Ectodermal cell (in vitro differentiated cells): ENCODE measurements around the gene CLSTN3.

Experiments used
- H3K27ac ChIP-seq: 2 replicates; pipeline ENCODE4 v1.7.0; 2013; ENCODE audit warnings: mild to moderate bottlenecking, low read depth, low read length; ENCODE audit not compliant: insufficient read depth, poor library complexity, severe bottlenecking
- H3K27me3 ChIP-seq: 2 replicates; pipeline ENCODE4 v1.7.0; 2013; ENCODE audit warnings: mild to moderate bottlenecking, low read length; ENCODE audit not compliant: insufficient read depth, control insufficient read depth, poor library complexity, severe bottlenecking
- H3K36me3 ChIP-seq: one replicate; pipeline ENCODE4 v1.7.0; 2013; ENCODE audit warnings: low read length; ENCODE audit not compliant: control insufficient read depth, insufficient read depth
- H3K4me1 ChIP-seq: one replicate; pipeline ENCODE4 v1.7.0; 2013; ENCODE audit warnings: low read length; ENCODE audit not compliant: control insufficient read depth, insufficient read depth
- H3K4me3 ChIP-seq: 2 replicates; pipeline ENCODE4 v1.7.0; 2013; ENCODE audit warnings: low read depth, low read length, control low read depth; ENCODE audit not compliant: insufficient read depth
- H3K9me3 ChIP-seq: 2 replicates; pipeline ENCODE4 v1.7.0; 2013; ENCODE audit warnings: mild to moderate bottlenecking, low read length, moderate library complexity; ENCODE audit not compliant: control insufficient read depth
- WGBS, 2 experiments: methylation state at CpG; one replicate each; pipeline ENCODE4 v1.1.7; 2013; ENCODE audit warnings: missing lambda C conversion rate in 2 of 2; 5-methylcytosine and 5-hydroxymethylcytosine counted together

Gene CLSTN3

DNA sequence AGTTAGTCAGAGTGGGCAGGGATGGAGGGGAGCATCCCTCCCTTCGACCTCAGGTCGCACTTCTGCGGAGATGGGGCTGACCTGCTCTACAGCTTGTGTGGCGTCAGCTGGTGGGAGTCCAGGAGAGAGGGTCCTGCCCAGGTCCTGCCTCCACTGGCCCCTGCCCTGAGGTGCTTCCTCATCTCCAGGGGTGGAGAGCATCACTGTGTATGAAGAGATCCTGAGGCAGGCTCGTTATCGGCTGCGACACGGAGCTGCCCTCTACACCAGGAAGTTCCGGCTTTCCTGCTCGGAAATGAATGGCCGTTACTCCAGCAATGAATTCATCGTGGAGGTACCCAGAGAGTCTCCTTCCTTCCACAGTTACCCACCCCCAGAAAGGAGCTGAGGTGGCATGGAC, 20.2 kb downstream of the CLSTN3 start:
- no peaks in the 10 kb centered on the region for H3K36me3 ChIP-seq
- no peaks in the 10 kb centered on the region for H3K9me3 ChIP-seq
- H3K4me3 ChIP-seq: no peak overlapping the region
- no peaks in the 10 kb centered on the region for H3K27me3 ChIP-seq
- no peak overlapping the region for H3K27ac ChIP-seq
- WGBS, 2 experiments: 96 to 97% methylated on average over 12 of the region's 12 CpGs
- no peaks in the 10 kb centered on the region for H3K4me1 ChIP-seq

GRCh38 chr12:7150841-7151240, 20.7 kb downstream of the CLSTN3 start:
- Histone ChIP-seq H3K27ac (no peak overlapping the region), H3K9me3 (no peaks in the 10 kb centered on the region), H3K36me3 (no peaks in the 10 kb centered on the region), H3K4me1 (no peaks in the 10 kb centered on the region), H3K27me3 (no peaks in the 10 kb centered on the region), H3K4me3 (no peak overlapping the region)
- 93 to 96% methylated on average over 6 of the region's 6 CpGs for WGBS, 2 experiments

GRCh38 chr12:7151532-7151931, 21.4 kb downstream of the CLSTN3 start:
- no peak overlapping the region for H3K4me3 ChIP-seq
- no peak overlapping the region for H3K27ac ChIP-seq
- no peaks in the 10 kb centered on the region for H3K27me3 ChIP-seq
- no peaks in the 10 kb centered on the region for H3K36me3 ChIP-seq
- no peaks in the 10 kb centered on the region for H3K9me3 ChIP-seq
- WGBS, 2 experiments: 93 to 94% methylated on average over 5 to 6 of the region's 6 CpGs
- no peaks in the 10 kb centered on the region for H3K4me1 ChIP-seq

- Histone ChIP-seq H3K4me1 (no peaks in the 10 kb centered on the region), H3K36me3 (no peaks in the 10 kb centered on the region), H3K27me3 (no peaks in the 10 kb centered on the region), H3K9me3 (no peaks in the 10 kb centered on the region), H3K27ac (no peak overlapping the region), H3K4me3 (no peak overlapping the region)
- WGBS, 2 experiments: 88 to 91% methylated on average over 3 to 4 of the region's 4 CpGs
These were observed 22.6 kb downstream of the CLSTN3 start for GRCh38 chr12:7152818-7153217.

- Histone ChIP-seq H3K4me1 (no peaks in the 10 kb centered on the region), H3K27me3 (no peaks in the 10 kb centered on the region), H3K9me3 (no peaks in the 10 kb centered on the region), H3K27ac (no peak overlapping the region), H3K36me3 (no peaks in the 10 kb centered on the region), H3K4me3 (no peak overlapping the region)
- WGBS, 2 experiments: 93 to 95% methylated on average over 6 of the region's 6 CpGs
These were observed 23.9 kb downstream of the CLSTN3 start for GRCh38 chr12:7154042-7154441.

DNA sequence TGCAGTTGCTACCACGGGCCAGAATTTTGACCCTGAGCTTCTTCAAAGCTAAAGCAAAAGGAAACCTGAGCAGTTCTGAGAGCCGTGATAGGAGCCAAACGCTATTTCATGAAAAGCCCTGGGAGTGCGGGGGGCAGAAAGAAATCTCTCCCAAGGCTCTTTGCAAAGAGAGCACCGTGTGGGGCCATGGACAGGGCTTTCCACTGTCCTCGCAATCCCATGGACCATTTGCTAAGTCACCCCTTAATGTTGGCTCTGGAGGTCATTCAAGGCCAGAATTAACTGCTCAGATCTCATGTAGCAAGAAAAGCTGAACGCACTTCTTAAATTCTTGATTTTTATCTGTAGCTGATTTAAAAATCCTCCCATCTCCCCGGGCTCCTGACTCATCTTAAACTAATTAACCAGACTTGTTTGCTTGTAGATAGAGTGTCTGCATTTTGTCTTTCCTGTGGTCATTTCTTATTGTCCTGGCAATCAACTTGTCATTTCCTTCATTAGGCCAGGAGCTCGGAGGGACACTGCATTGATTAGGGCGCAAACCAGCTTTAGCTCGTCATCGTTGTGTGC, 24.8 kb downstream of the CLSTN3 start:
- Histone ChIP-seq H3K4me3 (no peak overlapping the region), H3K27me3 (no peaks in the 10 kb centered on the region), H3K4me1 (no peaks in the 10 kb centered on the region), H3K9me3 (no peaks in the 10 kb centered on the region), H3K27ac (no peak overlapping the region), H3K36me3 (no peaks in the 10 kb centered on the region)
- WGBS, 2 experiments: 92 to 94% methylated on average over 12 of the region's 12 CpGs

GRCh38 chr12:7155471-7156034, 25.4 kb downstream of the CLSTN3 start:
- H3K27ac ChIP-seq: no peak overlapping the region
- no peaks in the 10 kb centered on the region for H3K9me3 ChIP-seq
- no peaks in the 10 kb centered on the region for H3K4me1 ChIP-seq
- no peaks in the 10 kb centered on the region for H3K36me3 ChIP-seq
- H3K4me3 ChIP-seq: no peak overlapping the region
- H3K27me3 ChIP-seq: no peaks in the 10 kb centered on the region
- WGBS, 2 experiments: 92% methylated on average over 8 of the region's 8 CpGs

GRCh38 chr12:7156259-7157197, 26.4 kb downstream of the CLSTN3 start:
- WGBS, 2 experiments: 92 to 93% methylated on average over 24 of the region's 24 CpGs
- H3K4me1 ChIP-seq: no peaks in the 10 kb centered on the region
- H3K9me3 ChIP-seq: no peaks in the 10 kb centered on the region
- no peak overlapping the region for H3K27ac ChIP-seq
- no peak overlapping the region for H3K4me3 ChIP-seq
- H3K27me3 ChIP-seq: no peaks in the 10 kb centered on the region
- H3K36me3 ChIP-seq: no peaks in the 10 kb centered on the region

DNA sequence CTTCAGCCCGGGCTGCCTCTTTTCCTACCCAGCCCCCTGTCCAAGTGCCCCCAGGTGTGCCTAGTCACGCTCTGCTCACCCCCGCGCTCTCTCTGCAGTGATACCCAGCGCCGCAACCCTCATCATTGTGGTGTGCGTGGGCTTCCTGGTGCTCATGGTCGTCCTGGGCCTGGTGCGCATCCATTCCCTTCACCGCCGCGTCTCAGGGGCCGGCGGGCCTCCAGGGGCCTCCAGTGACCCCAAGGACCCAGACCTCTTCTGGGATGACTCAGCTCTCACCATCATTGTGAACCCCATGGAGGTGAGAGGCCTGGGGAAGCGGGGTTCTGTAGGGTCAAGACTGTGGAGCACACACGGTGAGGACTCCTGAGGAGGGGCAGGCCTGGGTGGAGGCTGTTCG, 27.2 kb downstream of the CLSTN3 start:
- Histone ChIP-seq H3K36me3 (no peaks in the 10 kb centered on the region), H3K9me3 (no peaks in the 10 kb centered on the region), H3K4me1 (no peaks in the 10 kb centered on the region), H3K27me3 (peaks cover under 1% of the 10 kb centered on the region), H3K27ac (no peak overlapping the region), H3K4me3 (no peak overlapping the region)
- 94 to 95% methylated on average over 17 of the region's 17 CpGs for WGBS, 2 experiments
